ENCODE measurements around the gene CLASP1.
"Not testable (repeated sequence)": the region's sequence is repeated elsewhere in the genome, so short reads cannot be mapped to it uniquely, and the experiment has no call there.

Gene CLASP1

DNA sequence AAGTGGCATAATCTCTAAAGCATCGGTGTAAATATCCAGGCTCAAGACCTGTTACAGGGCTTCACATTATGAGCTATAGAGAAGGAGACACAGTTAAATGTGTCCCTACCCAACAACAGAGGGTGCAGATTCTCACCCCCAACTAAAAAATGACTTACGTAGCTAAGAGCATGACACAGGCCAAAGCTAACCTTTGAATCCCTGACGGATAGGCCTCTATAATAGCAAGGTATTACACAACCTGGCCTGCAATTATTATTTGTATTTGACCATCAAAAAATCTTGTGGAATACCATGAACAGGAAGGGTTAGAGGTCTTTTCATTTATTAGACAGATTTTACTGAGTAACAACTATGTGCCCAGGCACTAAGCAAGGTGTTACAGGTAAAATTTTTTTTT, 73.5 kb downstream of the CLASP1 start:
- no peak for DNase-seq

DNA sequence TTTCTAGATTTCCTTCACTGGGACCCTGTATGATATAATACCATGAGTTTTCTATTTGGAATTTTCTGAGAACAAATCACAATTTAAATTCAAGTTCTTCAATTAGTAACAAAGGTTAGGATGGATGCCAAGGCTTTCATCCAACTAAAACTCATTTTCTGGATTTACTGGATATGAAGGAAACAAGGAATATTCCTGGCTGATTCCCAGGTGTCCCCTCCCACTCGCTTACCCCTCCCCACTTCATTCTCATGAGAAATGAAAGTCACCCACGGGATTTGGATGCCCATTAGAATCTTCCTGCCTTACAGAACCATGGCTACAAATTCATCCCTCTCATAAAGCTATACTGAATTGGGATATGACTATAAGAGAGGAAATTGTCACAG, 78.6 kb downstream of the CLASP1 start:
- DNase-seq = no peak

- no peak for DNase-seq
Measured at GRCh38 chr2:121570036-121570666, 79.1 kb downstream of the CLASP1 start.

GRCh38 chr2:121567957-121568409, 81.3 kb downstream of the CLASP1 start:
- DNase-seq = no peak

- no peak for DNase-seq
Measured at GRCh38 chr2:121567452-121567851, 81.8 kb downstream of the CLASP1 start.

DNA sequence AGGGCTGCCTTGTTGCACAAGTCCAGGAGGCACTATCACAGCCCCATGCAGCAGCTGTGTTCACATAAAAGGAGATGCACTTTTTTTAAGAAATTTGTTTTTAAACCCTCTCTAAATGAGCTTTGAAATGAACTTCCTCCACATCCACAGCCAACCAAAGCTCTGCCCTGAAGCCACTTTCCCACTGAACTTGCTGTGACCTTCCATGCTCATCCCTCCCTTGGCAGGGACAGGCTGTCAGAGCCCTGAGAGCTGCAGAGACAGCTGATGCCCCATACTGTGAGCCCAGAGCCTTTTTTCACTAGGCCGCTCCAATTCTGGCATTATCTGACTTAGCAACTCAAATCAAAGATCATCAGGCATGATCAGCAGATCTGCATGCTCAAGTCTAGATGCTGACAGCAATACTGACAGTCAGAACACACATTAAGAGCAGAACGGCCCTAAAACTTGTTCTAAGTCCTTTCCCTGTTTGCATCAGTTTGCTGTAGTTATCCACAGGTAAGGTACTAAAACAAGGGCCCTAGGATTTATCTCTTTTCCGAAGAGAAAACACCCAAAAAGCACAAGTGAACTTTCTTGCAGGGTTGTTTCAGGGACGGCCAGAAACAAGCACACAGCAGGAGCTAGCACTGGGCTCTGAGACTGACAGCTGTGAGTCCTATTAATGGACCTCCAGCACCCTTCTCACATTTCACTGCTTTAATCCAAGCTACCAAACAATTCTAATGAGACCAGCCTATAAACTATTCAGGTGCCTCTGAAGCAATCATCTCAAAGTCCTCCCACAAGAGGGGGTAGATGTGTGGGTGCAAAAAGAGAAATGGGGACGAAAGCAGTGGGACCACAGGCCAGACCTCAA, 83.6 kb downstream of the CLASP1 start:
- no peak for DNase-seq

GRCh38 chr2:121564905-121565304, 84.4 kb downstream of the CLASP1 start:
- no peak for DNase-seq

DNA sequence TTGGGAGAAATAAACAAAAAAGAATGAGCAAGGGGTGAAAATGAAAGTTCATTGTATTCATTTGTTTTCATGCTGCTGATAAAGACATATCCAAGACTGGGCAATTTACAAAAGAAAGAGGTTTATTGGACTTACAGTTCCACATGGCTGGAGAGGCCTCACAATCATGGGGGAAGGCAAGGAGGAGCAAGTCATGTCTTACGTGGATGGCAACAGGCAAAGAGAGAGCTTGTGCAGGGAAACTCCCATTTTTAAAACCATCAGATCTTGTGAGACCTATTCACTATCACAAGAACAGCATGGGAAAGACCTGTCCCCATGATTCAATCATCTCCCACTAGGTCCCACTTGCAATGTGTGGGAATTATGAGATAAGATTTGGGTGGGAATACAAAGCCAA, 85.5 kb downstream of the CLASP1 start:
- DNase-seq = not testable (repeated sequence)

- no peak for DNase-seq
Measured at GRCh38 chr2:121562269-121563176, 86.7 kb downstream of the CLASP1 start.

DNA sequence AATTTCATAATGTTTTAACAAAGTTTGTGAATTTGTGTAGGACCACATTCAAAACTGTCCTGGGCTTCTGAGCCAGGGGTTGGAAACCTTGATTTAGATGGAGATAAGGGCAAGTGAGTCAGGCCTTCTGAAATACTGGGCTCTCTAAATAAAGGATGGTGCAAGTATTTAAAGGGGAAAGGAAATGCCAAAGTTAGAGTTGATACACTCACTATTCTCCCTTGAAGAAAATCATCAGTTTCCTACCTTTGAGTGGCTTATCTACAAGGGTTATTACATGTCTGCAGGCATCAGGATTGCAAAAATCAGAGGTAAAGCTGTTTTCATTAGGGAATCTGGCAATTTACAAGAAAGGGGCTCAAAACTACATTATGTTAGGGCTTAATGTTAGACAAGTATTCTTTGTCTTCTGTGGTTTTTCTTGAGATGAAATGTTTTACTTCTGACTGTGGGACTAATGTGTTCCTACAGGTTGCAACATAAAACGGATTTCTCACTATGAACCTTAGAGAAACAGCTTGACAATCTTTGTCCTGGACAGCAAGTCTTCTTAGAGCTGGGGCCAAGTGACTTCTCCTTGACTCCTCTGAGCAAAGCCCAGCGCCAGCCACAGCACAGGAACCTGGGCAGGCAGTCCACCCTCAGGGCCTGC, 87.5 kb downstream of the CLASP1 start:
- no peak for DNase-seq

DNA sequence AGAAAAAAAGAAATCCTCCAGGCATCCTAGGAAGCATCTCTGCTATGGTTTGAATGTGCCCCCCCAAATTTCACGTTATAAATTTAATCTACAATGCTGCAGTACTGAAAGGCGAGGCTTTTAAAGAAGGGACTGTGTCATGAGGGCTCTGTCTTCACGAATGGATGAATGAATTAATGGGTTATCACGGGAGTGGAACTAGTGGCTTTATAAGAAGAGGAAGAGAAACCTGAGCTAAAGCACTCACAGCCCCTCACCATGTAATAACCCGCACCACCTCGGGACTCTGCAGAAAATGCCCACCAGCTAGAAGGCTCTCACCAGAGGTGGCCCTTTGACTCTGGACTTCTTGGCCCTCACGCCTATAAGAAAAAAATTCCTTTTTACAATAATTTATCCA, 90.9 kb downstream of the CLASP1 start:
- no peak for DNase-seq

- DNase-seq = no peak
Measured at GRCh38 chr2:121555008-121555407, 94.3 kb downstream of the CLASP1 start.

DNA sequence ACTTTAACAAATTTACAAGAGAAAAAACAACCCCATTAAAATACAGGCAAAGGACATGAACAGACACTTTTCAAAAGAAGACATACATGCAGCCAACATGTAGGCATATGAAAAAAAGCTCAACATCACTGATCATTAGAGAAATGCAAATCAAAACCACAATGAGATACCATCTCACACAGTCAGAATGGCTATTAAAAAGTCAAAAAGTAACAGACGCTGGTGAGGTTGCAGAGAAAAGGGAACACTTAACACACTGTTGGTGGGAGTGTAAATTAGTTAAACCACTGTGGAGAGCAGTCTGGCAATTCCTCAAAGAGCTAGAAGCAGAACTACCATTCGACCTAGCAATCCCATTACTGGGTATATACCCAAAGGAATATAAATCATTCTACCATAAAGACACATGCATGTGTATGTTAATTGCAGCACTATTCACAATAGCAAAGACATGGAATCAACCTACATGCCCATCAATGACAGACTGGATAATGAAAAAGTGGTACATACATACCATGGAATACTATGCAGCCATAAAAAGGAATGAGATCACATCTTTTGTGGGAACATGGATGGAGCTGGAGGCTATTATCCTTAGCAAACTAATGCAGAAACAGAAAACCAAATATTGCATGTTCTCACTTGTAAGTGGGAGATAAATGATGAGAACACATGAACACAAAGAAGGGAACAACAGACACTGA, 96.6 kb downstream of the CLASP1 start:
- DNase-seq = not testable (repeated sequence)

- DNase-seq = no peak
Measured at GRCh38 chr2:121550669-121551068, 98.6 kb downstream of the CLASP1 start.

GRCh38 chr2:121547646-121548045, 101.6 kb downstream of the CLASP1 start:
- no peak for DNase-seq

DNA sequence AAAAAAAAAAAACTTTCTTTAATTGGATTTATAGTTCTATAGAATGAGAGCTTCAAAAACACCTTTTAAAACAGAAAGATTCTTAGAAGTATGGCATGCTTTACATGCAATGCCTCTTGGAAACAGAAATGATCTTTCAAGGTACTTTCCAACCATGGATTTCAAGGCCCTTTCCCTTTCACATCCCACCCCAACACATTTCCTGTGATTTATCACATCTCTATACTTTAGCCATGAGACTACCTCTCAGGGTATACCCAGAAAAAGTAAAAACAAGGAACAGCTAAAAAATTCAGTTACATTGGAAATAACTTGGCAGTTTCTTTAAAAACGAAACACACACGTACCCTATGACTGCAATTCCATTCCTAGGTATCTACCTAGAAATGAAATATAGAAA, 103.3 kb downstream of the CLASP1 start:
- DNase-seq = no peak

DNA sequence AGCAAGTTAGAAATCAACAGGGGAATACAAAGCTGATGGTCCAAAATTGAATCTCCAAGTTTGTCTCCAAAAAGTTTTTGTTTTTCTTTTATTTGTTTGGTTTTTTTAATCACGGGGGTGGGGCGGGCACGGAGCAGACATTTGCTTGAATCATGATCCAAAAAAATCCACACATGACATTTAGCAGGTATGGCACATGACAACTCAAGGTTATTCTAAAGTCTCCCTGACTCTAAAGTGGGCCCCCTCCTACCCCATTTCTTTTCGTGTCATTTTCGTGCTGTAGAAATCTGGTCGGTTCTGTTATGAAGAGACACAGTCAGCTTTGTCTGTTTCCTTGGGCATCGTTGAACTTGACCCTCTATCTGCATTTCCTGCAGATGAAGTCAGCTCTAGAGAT, 104.0 kb downstream of the CLASP1 start:
- DNase-seq = no peak

DNA sequence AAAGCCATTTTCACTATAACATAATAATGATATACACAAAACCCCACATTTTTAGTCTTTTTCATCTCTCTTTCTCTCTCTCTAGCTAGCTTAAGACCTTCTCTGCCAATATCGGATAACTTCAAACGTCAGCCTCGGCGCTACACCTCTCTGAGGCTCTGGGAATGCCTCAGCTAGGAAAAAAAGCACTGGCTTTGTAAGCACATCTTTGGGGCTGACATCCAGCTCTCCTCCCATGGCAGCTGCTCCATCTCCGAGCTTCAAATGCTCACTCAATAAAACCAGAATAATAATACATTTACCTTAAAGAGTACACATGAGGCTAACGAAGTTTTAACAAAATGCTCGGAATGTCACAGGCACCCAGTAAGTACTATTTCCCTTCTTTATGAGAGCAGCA, 107.8 kb downstream of the CLASP1 start:
- DNase-seq = no peak

- no peak for DNase-seq
Measured at GRCh38 chr2:121539750-121540469, 109.4 kb downstream of the CLASP1 start.

DNA sequence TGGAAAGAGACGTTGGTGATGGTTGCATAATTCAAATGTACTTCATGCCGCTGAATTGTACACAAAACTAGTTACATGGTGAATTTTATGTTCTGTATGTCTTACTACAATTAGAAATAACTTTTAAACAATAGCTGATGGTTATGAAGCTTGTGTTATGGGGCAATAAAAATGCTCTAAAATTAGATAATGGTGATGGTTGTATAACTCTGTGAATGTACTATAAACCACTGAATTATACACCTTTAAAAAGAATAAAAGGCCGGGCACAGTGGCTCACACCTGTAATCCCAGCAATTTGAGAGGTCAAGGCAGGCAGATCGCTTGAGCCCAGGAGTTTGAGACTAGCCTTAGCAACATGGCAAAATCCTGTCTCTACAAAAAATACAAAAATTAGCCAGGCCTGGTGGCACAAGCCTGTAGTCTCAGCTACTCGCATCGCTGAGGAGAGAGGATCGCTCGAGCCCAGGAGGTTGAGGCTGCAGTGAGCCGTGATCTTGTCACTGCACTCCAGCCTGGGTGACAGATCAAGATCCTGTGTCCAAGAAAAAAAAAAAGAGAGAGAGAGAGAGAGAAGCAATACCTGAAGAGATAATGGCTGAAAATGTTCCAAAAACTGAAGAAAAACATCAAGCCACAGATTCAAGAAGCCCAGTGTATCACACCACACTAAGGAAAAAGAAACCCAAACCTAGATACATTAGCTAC, 112.3 kb downstream of the CLASP1 start:
- DNase-seq = no peak

DNA sequence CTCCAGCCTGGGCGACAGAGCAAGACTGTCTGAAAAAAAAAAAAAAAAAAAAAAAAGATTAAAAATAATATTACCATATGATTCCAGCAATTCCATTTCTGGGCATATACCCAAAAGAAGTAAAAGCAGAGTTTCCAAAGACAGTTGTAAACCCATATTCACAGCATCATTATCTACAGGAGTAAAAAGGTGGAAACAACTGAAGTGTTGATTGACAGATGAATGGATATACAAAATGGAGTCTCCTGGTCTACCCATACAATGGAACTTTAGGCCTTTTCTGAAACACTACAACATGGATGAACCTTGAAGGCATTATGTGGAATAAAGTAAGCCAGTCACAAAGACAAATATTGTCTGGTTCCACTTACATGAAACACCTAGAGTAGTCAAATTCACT, 112.9 kb downstream of the CLASP1 start:
- no peak for DNase-seq
